Anterior cingulate cortex (tissue), 58 donors: ENCODE measurements around the gene HBEGF.

Experiments
- DNase-seq, 58 donors: peaks; one replicate each; lab custom pipeline; 2025; lab: John Stamatoyannopoulos, UW

HBEGF gene

DNA sequence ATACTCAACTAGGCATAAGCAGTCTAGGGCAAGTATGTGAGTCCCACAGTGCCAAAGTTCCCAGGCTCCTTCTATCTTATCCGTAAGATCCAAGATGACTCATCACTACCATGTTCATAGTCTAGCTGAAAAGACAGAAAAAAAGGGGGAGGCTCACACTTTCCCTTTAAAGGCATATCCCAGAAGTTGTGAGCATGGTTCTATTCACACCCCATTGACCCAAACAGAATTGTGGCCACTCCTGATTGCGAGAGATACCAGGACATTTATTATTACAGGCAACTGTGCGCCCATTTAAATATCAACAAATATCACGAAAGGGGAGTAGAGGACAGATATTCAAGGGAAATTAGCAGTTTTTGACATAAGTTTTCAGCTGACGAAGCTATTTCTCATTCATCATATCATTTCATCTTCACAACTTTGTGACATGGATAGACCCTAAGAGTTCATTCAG is 35.4 kb downstream of the HBEGF start:
- DNase-seq: no peak

DNA sequence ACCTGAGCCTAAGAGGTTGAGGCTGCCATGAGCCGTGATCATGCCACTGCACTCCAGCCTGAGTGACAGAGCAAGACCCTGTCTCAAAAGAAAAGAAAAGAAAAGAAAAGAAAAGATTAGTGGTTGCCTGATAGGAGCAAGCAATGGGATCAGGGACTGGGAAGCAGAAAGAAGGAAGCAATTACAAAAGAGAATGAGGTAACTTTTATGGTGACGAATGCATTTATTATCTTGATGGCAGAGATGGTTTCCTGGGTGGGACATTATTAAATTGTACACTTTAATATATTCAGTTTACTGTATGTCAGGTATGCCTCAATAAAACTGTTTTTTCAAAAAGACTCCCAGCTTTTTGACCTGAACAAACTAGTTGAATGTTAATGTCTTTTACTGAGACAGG is 36.0 kb downstream of the HBEGF start:
- no peak for DNase-seq

DNA sequence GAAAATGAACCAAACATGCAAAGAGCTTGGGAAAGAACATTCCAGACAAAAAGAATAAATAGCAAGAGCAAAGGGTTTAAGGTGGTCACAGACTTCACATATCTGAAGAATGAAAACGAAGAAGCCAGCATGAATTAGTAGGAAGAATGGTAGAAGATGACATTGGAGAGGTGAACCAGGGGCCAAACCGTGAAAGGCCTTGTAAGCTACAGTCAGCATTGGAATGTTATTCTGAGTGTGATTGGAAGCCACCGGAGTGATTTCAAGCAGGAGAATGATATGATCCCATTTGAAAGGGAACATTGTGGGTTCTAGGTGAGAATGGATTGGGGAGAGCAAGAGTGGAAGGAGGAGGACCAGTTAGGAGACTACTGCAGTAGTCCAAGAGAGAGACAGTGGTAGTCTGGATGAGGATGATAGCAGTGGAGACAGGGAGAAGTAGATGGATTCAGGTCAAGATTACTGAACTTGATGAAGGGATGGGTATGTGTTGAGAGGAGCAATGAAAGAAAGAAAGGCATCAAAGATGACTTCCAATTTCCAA is 36.6 kb downstream of the HBEGF start:
- DNase-seq: no peak

DNA sequence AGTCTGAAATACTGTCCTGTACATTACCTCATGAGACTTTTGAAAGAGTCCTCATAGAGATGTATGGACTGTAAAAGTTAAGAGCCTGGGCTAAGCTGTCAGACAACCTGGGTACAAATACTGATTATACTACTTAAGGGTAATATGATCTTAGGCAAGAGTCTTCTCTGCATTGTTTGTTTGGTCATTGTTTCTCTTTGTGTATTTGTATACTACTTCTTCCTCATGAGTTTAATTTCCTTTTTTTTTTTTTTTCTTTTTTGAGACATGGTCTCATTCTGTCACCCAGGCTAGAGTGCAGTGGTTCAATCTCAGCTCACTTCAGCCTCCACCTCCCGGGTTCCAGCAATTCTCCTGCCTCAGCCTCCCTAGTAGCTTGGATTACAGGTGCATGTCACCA is 40.9 kb downstream of the HBEGF start:
- no peak for DNase-seq

DNA sequence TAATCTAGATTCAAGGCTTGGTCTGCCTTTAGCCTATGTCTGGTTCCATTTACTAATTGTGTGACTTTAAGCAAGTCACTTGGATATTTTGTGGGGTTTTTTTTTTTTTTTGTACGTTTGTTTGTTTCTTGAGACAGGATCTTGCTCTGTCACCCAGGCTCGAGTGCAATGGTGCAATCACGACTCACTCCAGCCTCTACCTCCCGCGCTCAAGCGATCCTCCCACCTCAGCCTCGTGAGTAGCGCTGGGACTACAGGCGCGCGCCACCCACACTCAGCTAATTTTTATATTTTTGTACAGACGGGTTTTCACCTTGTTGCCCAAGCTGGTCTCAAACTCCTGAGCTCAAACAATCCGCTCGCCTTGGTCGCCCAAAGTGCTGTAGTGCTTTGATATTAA is 42.4 kb downstream of the HBEGF start:
- no peak for DNase-seq

DNA sequence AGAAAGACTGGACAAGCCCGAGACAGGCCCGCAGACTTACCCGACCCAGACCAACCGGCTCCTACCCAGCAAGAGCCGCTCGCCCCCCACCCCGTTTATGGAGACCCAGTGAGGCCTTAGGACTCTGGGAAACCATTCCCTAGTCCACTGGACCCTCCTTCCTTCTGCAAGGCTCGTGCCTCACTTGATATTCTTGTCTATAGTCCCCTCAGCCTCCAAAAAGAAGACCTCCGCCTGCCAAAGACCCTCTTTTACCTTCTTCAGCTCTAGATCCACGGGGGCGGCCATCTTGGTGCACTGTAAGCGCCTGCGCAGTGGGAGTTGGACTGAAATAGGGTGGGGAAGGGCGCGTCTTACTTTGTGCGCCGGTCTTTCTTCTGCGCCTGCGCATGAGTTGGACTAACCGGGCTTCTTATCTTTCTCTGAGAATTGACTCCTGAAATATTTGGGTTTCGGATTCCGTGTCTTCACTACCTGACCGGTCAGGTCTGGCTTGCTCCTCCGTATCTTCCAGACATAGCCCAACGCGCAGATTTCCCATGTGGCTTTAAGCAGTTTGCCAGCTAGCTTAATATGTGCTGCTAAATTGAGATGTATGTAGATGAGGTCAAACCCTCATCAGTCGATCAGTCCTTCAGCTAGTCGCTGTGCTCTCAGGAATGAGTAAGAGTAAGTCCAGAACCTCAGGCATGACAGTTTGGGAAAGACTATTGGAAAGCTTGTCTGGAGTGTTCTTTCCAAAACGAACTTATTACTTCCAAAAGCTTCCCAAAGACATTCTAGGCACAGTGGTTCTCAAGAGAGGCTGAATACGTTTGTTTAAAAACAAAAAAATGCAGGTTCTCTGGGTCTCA is 43.4 kb downstream of the HBEGF start, which contains the start of gene PFDN1:
Gene PFDN1, minus strand, starts transcription at position 316 of the 854 bp plus-strand sequence. Its CDS starts 28 bp downstream, at position 288.
- peak; percentile 34 to 97 (median 88) for DNase-seq

DNA sequence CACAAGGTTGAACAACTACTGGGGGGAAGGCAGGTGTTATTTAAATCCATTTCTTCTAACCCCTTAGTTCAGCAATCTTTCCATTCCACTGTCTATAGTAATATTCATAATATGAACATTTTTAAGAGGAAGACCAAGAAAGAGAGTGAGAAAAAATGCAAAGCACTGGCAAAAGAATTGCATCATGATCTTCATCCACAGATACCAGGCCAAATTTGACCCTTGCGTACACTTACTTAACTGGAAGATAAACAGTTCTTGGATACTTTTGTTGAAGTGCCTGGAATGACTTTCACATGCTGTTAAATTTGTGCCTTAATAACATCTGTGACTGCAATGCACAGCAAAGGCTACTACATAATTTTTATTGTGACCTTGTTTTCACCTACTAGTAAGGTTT is 45.3 kb downstream of the HBEGF start:
- no peak for DNase-seq

DNA sequence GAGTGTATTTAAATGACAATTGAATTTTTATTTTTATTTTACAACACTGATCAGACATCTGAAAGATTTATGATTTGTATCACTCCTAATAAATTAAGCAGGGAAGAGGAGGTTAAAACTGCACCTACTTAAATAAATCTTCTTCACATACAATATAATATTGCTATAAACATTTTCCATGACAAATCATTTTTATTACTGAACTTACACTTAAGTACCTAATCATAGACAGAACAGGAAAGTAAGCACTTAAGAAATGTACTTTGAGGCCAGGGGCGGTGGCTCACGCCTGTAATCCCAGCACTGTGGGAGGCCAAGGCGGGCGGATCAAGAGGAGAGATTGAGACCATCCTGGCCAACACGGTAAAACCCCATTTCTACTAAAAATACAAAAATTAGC is 47.3 kb downstream of the HBEGF start:
- no peak for DNase-seq

DNA sequence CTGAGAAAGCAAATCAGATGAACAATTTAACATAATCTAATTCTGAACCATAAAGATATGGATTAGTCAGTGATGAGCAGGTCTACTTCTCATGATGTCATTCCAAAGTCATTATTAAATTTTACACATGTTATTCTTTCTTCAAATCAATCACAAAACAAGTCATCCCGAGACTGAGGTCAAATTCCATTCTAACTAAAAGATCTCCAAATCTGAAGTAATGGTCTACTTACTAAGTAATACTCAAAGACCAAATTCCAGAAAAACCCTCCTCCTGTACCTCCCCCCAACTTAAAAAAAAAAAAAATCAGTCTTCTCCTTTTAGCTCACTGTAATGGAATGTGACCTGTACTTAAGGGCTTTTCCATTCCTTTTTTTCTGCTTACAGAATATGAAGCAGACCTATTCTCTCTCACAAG is 48.2 kb downstream of the HBEGF start:
- no peak for DNase-seq

DNA sequence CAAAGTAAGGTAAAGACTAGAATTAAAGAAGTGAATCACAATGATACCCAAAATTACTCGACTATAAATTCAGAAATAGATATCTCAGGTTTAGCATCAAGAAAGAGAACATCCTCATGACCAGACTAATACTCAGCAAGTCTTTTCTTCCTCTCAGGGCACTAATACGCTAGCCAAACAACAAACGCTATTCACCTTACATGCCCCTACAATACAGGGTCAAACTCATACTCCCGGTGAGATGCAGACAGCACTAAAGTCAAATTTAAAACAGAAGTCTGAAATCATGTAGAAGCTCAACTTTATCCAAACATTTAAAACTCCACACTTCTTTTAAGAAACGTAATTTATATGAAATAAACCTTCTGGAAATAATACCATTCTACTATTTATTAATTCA is 49.1 kb downstream of the HBEGF start:
- no peak for DNase-seq

DNA sequence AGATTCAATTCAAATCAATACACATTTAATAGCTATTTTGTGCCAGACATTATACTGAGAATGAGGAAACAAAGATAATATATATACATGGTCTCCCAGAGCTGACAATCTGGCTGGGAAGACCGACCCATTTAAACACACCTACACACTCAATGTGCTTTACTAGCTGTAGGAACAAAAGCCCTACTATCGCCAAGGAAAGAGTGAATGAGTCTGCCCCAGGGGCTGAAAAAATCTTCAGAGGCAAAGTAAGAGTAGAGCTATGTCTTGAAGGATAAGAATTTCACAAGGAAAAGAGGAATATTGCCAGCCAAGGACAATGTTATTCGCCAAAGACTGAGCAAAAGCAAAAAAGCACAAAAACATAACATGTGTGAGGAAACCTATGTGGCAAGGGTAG is 50.1 kb downstream of the HBEGF start:
- DNase-seq: no peak

DNA sequence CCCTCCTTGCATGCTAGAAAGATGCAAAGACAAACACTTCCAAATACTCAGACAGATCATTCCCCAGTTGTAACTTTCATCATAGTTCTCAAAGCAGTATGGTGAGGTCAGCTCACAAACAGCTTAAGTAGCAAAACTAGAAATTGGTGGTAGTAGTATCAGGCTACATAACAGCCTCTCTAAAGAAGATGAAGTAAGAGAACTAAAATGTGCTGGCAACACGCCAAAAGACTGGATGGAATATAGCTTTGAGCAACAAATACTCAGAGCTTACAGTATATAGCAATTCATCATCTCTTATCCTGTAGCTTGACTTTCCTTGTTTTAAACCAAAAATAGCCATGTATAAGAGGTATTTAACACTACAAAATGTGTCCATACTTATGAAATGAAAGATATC is 51.0 kb downstream of the HBEGF start:
- peak in 1 of 58 donors; percentile 62 for DNase-seq

DNA sequence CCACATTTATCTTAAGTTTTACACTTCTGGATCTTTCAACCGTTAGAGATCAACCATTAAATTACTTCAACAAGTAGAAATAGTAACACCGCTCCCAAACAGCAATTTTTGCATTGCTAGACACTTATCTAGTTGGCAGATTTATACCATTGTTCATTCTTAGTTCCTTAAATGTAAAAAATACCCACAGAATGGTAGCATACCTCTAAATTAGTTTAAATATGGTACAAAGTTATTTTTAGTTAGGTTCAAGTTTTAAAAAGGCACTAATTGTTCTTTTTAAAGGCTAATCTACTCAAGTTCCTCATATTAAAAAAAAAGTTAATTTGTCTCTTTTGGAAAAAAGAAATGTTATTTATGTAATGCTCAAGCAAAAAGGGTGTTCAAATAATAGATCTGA is 51.6 kb downstream of the HBEGF start:
- DNase-seq: no peak

DNA sequence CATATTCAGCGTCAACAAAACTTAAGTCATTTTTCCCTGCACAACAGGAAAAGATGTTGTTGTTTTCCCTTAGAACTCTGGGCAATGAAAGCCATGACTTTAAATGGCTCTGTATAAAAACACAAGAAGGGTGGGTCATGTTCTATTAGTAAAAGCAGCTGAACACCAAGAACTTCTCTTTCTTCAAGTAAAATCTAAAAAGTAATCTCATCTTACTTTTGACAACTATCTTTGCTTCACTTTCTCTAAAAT is 52.6 kb downstream of the HBEGF start:
- DNase-seq: no peak

DNA sequence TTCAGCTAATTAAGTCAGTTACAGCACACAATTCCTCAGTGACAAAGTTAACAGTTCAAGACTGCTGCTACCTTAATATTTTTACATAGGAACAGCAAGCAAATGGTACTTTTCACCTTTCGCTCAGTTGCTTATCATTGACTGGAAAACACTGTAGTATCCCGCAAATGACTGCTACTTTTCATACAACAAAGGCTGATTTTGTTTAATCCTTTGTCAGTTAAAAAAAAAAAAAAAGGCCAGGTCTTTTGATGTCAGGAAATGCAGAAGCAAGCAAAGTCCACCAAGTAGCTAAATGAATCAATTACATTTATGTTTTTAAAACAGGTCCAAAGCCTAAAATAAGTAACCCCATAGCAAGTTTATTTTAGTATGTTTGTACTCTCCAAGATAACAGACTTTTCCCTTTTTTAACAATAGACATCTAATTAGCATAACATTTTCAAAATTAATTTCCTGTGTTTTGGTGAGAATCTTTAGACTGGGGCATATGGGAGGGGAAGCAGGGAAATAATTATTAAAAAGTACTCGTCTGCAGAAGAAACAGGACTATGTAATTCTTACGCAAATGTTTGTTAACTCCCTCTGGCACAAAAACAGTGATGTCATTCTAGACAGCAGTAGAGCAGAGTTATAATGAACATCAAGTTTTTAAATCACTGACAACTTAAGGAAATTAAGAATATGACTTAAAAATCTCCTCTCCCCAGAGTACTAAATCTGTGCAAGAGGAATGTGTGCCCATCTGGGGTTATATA is 53.1 kb downstream of the HBEGF start:
- no peak for DNase-seq

DNA sequence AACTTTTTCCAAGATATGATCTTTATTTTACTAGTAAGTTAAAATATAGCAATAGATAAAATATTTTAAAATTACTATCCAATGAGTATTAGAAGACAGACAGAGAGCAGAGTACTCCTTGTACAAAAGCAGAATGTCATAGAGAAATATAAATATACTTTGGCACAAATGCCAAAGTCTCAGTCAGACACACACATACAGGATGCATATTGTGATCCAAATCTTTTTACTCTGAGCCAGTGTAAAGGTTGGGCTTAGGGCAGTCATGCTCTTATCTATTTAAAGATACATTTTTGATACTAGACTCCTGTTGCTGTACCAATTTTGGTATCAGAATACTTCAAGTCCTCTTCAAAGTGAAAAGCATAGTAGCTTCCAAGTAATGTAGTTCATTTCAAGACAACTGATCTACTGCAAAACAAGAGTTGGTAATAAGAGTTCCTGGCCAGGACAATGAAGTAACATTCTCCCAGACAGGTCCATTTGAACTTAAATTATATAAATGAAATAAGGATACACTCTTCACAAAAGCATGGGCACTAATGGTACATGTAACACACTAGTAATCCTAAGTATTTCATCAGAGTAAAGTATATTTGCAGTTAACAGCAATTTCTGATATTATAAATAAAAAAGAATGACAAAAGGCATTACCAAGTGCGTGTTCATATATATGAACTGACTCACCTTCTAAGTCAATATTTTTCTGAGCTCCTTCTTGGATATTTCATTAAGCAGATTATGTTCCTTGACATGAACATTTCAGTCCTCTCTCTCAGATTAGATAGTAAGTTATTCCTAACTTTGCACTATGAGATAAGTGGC is 54.0 kb downstream of the HBEGF start:
- DNase-seq: no peak

DNA sequence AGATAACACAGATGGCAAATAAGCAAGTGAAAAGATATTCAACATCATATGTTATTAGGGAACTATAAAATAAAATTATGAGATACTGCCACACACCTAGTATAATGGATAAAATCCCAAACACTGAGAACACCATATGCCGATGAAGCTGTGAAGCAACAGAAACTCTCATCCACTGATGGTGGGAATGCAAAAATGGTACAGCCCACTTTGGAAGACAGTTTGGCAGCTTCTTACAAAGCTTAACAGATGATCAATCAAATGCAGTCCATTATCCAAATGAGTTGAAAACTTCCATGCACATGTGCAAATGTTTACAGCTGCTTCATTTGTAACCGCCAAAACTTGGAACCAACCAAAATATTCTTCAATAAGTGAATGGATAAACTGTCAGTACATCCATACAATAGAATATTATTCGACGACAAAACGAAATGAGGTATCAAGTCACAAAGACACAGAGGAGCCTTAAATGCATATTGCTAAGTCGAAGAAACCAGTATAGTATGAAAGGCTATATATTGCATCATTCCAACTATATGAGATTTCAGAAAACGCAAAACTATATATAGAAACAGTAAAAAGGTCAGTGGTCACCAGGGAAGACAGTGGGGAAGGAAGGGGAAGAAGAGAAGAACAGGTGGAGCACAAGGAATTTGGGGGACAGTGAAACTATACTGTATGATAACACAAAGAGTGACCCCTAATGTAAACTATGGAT is 58.4 kb downstream of the HBEGF start:
- no peak for DNase-seq

DNA sequence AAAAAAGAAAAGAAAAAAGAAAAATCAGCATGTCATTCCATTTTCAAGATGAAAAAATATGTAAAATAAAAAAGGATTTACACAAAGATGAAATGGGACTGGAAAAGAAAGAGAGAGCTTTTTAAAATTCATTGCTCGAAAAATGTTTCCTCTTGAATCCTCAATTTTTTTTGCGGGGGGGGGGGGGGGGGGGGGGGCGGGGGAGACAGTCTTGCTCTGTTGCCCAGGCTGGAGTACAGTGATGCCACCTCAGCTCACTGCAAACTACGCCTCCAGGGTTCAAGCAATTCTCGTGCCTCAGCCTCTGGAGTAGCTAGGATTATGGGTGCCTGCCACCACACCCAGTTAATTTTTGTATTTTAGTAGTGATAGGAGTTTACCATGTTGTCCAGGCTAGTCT is 60.0 kb downstream of the HBEGF start:
- peak in 1 of 58 donors; percentile 7 for DNase-seq

DNA sequence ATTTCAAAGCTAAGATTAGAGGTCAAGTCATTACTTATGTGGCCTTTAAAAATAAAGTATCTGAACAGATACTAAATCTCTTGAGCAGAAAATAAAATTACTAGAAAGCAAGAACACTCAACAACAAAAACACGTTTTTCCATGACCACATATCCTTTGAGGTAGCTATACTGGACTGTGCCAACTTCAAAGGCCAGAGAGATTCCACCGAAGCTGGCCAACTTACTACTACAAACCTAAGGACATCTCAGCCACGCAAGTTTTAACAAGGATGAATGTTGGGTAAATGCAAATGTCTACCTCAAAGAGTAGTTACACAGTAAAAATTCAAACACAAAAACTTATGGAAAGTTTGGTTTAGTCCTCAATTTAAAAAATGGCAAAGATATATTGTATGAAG is 62.4 kb downstream of the HBEGF start:
- DNase-seq: no peak
